Measurements from ENCODE around the gene POLE.

POLE gene

DNA sequence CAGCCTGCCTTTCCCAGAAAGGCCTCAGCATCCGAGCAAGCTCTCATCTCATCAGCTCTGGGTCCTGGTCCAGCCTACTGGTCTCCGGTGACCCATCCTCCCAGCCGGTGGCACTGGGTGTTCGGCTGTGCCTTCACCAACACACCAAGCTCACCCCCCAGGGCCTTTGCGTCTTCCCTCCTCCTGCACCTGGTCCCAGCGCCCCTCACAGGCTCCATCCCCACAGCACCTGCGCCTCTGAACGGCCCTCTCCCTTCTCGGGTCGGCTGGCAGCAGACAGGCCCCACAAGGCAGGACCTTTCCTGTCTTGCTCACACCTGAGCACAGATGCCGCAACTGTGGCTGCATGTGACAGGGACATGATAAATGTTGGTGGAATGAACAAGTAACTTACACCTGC, 55.5 kb downstream of the POLE start:
- no peak for DNase-seq (ENCODE audit: low read depth in 2 of 2)

- no peak for DNase-seq (ENCODE audit: low read depth in 2 of 2)
Measured at GRCh38 chr12:132630672-132631071, 56.5 kb downstream of the POLE start.

DNA sequence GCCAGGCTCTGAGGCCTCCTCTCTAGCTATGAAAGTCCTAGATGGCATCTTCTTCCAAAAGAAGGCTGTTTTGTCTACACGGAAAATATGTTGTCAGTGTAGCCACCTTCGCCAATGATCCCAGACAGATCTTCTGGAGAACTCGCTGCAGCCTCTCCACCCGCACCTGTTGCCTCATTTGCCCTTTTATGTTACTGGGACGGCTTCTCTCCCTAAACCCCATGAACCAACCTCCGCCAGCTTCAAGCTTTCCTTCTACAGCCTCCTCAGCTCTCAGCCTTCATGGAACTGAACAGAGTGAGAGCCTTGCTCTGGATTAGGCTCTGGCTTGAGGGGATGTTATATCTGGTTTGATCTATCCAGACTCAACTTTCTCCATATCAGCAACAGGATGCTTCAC, 57.8 kb downstream of the POLE start:
- DNase-seq (ENCODE audit: low read depth in 2 of 2) = no peak

DNA sequence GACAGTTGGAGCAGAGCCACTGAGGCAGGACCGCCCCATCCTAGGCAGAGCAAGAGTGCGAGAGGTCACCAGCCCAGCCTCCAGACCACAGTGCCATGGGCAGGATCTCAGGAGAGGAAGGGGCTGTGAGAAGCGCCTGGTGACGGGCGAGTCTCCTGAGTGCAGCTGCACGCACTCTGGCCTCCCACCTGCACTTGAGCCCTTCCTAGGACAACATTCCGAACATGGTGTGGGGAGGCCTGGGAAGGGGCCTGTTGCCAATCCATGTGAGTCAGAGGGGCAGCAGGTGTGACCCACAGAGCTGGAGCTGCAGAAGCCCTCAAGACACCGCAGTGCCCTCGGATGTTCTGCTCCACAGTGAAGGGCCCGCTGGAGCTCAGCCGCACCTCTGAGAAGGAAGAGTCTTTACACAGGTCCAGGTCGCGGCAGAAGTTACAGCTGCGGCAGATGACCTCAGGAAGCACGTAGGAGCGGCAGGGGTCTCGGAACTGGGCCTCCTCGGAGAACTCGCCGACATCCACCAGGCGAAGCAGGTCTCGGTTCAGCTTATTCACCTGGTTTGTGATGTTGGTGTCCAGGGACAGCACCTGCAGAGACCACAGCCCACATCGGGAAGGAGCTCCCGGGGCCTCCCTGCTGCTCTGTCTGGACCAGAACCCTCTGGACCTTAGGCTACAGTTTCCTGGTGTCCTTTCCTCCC, 61.3 kb downstream of the POLE start:
- no peak for DNase-seq (ENCODE audit: low read depth in 2 of 2)

GRCh38 chr12:132624910-132625630, 62.1 kb downstream of the POLE start:
- no peak for DNase-seq (ENCODE audit: low read depth in 2 of 2)

GRCh38 chr12:132624186-132624855, 62.8 kb downstream of the POLE start:
- no peak for DNase-seq (ENCODE audit: low read depth in 2 of 2)

DNA sequence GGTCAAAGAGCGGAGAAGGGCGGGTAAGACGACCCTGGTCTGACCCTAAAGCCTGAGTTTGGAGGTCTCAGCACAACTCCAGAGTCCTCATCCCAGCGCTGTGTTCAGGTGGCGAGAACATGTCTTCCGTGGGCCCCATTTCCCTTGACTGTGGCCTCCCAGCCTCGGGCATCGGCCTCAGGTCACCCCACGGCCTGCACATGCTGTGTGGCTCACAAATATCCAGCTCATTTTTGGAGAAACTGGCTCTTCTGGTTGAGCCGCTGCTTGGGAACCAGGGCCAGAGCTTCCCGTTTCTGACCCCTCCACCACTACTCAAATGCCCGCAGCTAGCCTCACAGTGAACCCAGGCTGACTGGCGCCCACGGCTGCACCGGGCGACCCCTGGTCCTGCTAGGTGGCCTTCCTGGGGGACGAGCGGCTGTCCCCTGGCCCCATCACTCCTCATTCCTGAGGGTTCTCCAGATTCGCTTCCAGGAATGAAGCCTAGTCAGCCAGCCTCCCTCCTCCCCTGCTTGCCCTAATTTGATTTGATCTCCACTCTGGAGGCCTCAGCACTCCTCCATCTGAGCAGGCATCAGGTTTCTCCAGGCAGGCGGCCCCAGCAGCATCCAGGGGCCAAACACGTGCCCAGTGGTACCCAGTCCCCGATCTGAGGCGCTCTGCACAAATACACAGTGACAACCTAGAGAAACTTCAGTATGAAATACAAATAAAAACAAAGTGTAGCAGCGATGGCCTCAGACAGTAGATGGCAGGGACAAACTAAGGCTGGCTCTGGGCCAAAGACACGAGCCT, 63.9 kb downstream of the POLE start:
- DNase-seq (ENCODE audit: low read depth in 2 of 2) = no peak

DNA sequence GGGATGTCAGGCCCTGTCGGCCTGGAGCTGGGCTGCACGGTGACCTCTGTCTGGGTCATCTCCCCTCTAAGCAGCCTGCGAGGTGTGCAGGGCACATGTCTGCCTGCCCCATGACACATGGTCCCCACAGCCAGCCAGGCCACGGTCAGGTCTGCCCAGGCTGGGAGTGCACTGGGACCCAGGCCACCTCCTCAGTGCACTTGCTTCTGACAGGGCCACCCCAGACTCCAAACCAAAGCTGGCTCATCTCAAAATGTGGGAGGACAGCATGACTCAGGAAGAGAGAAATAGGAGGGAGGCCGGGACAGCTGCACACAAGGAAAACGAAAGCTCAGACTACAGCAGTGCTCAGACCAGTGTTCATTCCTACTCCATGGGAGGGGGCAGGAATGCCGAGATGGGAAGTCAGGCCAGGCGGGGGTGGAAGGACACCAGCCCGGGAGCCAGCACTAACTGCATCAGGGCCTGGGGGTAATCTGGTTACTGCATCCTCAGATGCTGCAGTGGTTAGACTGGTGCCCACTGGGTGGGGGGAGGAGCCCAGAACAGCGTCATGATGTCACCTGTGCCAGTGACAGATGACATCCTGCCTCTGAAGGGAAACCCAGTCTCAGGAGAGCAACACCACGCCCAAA, 64.6 kb downstream of the POLE start:
- no peak for DNase-seq (ENCODE audit: low read depth in 2 of 2)

- DNase-seq (ENCODE audit: low read depth in 2 of 2) = no peak
Measured at GRCh38 chr12:132621657-132622435, 65.3 kb downstream of the POLE start.

DNA sequence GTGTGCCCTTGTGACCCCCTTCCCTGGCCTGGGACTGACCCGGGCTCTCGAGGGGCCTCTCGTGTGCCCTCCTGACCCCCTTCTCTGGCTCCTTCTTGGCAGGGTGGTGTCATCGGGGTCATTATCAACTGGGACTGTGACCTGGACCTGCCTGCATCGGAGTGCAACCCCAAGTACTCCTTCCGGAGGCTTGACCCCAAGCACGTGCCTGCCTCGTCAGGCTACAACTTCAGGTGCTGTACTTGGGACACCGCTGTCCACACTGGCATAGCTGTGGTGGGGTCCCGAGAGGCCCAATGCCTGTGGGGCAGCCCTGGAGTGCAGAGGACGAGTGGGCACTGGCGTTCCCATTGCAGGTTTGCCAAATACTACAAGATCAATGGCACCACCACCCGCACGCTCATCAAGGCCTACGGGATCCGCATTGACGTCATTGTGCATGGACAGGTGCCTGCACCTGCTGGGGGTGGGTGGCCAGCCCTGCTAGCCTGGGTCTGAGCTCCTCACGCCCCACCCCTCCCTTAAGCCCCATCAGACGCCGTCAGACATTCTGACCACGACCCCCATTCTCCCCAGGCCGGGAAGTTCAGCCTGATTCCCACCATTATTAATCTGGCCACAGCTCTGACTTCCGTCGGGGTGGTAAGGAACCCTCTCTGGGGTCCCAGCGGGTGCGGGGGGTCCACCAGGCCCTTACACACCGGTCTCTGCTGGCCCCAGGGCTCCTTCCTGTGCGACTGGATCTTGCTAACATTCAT, 66.1 kb downstream of the POLE start:
- no peak for DNase-seq (ENCODE audit: low read depth in 2 of 2)

GRCh38 chr12:132620113-132620898, 66.8 kb downstream of the POLE start:
- DNase-seq (ENCODE audit: low read depth in 2 of 2) = no peak

- DNase-seq (ENCODE audit: low read depth in 2 of 2) = no peak
Measured at GRCh38 chr12:132619386-132620112, 67.6 kb downstream of the POLE start.

GRCh38 chr12:132619071-132619385, 68.1 kb downstream of the POLE start:
- DNase-seq (ENCODE audit: low read depth in 2 of 2) = no peak

- no peak for DNase-seq (ENCODE audit: low read depth in 2 of 2)
Measured at GRCh38 chr12:132618683-132619043, 68.5 kb downstream of the POLE start, which contains the start of gene P2RX2. TSS of gene P2RX2 (plus strand) at chr12:132618776. CDS start at chr12:132618817, 41 bp downstream.

- DNase-seq (ENCODE audit: low read depth in 2 of 2) = no peak
Measured at GRCh38 chr12:132617822-132618682, 69.1 kb downstream of the POLE start.

DNA sequence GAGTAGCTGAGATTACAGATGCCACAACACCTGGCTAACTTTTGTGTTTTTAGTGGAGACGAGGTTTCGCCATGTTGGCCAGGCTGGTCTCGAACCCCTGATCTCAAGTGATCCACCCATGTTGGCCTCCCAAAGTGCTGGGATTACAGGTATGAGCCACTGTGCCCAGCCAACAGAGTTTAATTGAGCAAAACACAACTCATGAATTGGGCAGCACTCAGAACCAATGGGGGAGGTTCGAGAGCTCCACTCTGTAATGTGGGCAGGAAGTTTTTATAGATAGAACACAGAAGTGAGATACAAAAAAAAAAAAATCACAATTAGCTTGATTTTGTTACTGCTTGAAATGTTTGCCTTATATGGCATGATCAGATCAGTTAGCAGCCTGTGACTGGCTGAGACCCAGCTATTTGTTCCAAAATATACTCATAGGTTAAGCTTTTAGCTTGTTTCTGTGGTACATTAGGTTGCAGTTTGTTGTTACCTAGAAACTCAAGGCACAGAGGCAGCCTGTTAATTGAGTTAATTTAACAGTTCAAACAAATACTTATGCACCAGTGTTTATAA, 69.9 kb downstream of the POLE start:
- no peak for DNase-seq (ENCODE audit: low read depth in 2 of 2)

DNA sequence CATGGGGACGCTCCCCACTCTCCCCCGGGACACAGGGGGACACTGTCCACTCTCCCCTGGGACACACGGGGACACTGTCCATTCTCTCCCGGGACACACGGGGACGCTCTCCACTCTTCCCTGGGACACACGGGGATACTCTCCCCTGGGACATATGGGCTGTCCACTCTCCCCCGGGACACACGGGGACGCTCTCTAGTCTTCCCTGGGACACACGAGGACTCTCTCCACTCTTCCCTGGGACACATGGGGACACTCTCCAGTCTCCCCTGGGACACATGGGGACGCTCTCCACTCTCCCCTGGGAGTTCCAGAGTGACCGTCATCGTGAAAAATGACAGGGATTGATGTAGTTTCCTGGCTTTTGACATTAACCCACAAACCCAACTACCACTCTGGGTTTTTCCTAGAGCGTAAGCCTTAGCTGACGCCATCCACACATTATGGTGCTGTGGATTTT, 71.5 kb downstream of the POLE start:
- no peak for DNase-seq (ENCODE audit: low read depth in 2 of 2)

All from activated CD4-positive, alpha-beta T cell treated with anti-CD3 and anti-CD28 coated beads for 24 hours (primary cell).